ENCODE data around the gene SEC23B. TPM values are rescaled to one million over a fixed set of nuclear protein-coding genes. Genes with fewer than 3 reads are reported as not detected.

The SEC23B gene
- total and polyA plus RNA-seq, 2 experiments from 2014 or later, result 27.2 to 66.6 TPM

DNA sequence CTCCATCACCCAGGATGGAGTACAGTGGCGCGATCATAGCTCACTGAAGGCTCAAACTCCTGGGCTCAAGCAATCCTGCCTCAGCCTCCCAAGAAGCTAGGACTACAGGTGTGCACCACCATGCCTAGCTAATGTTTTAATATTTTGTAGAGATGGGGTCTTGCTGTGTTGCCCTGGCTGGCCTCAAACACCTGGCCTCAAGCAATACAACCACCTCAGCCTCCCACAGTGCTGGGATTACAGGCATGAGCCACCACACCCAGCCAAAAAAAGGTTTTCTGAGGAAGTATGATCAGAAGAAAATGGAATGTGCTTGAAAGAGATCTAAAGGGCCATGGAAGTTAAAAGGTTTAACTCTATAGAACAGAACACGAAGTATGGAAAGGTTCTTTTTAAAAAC lies 19.4 kb upstream of the SEC23B start:
- Histone ChIP-seq H3K9me2 (ENCODE audit: insufficient read depth) (no peaks in the 10 kb centered on the region), H3K36me3 (ENCODE audit: insufficient read depth) (peaks cover 34% of the 10 kb centered on the region), H2AFZ (no peak overlapping the region), H3K79me2 (replicated peaks; ENCODE audit: insufficient read depth) (no peaks in the 10 kb centered on the region), H3K27ac (ENCODE audit: low read depth) (no peak overlapping the region), H4K20me1 (replicated peaks; ENCODE audit: insufficient read depth) (peaks cover 5% of the 10 kb centered on the region; the same call in 1 of the 2 replicates), H3K27me3 (ENCODE audit: insufficient read depth) (no peaks in the 10 kb centered on the region), H3K4me2 (no peak overlapping the region), H3F3A (replicated peaks; ENCODE audit: low read depth) (no peaks in the 10 kb centered on the region), H3K4me1 (ENCODE audit: insufficient read depth) (no peaks in the 10 kb centered on the region), H3K4me3 (no peak overlapping the region)
- no peak for DNase-seq (ENCODE audit: low spot score)
- Mint-ChIP-seq H3K4me3 (no peak overlapping the region), H3K4me1 (no peaks in the 10 kb centered on the region), H3K9me3 (no peaks in the 10 kb centered on the region), H3K27me3 (ENCODE audit: insufficient read depth, low read depth, poor library complexity) (no peaks in the 10 kb centered on the region), H3K36me3 (ENCODE audit: low read depth) (peaks cover 37% of the 10 kb centered on the region), H3K27ac (no peak overlapping the region)
- no peak for TF ChIP-seq EZH2 (IDR thresholded peaks at IDR 0.05; ENCODE audit: low read depth, unreplicated experiment)
- TF ChIP-seq, protein P1, sequence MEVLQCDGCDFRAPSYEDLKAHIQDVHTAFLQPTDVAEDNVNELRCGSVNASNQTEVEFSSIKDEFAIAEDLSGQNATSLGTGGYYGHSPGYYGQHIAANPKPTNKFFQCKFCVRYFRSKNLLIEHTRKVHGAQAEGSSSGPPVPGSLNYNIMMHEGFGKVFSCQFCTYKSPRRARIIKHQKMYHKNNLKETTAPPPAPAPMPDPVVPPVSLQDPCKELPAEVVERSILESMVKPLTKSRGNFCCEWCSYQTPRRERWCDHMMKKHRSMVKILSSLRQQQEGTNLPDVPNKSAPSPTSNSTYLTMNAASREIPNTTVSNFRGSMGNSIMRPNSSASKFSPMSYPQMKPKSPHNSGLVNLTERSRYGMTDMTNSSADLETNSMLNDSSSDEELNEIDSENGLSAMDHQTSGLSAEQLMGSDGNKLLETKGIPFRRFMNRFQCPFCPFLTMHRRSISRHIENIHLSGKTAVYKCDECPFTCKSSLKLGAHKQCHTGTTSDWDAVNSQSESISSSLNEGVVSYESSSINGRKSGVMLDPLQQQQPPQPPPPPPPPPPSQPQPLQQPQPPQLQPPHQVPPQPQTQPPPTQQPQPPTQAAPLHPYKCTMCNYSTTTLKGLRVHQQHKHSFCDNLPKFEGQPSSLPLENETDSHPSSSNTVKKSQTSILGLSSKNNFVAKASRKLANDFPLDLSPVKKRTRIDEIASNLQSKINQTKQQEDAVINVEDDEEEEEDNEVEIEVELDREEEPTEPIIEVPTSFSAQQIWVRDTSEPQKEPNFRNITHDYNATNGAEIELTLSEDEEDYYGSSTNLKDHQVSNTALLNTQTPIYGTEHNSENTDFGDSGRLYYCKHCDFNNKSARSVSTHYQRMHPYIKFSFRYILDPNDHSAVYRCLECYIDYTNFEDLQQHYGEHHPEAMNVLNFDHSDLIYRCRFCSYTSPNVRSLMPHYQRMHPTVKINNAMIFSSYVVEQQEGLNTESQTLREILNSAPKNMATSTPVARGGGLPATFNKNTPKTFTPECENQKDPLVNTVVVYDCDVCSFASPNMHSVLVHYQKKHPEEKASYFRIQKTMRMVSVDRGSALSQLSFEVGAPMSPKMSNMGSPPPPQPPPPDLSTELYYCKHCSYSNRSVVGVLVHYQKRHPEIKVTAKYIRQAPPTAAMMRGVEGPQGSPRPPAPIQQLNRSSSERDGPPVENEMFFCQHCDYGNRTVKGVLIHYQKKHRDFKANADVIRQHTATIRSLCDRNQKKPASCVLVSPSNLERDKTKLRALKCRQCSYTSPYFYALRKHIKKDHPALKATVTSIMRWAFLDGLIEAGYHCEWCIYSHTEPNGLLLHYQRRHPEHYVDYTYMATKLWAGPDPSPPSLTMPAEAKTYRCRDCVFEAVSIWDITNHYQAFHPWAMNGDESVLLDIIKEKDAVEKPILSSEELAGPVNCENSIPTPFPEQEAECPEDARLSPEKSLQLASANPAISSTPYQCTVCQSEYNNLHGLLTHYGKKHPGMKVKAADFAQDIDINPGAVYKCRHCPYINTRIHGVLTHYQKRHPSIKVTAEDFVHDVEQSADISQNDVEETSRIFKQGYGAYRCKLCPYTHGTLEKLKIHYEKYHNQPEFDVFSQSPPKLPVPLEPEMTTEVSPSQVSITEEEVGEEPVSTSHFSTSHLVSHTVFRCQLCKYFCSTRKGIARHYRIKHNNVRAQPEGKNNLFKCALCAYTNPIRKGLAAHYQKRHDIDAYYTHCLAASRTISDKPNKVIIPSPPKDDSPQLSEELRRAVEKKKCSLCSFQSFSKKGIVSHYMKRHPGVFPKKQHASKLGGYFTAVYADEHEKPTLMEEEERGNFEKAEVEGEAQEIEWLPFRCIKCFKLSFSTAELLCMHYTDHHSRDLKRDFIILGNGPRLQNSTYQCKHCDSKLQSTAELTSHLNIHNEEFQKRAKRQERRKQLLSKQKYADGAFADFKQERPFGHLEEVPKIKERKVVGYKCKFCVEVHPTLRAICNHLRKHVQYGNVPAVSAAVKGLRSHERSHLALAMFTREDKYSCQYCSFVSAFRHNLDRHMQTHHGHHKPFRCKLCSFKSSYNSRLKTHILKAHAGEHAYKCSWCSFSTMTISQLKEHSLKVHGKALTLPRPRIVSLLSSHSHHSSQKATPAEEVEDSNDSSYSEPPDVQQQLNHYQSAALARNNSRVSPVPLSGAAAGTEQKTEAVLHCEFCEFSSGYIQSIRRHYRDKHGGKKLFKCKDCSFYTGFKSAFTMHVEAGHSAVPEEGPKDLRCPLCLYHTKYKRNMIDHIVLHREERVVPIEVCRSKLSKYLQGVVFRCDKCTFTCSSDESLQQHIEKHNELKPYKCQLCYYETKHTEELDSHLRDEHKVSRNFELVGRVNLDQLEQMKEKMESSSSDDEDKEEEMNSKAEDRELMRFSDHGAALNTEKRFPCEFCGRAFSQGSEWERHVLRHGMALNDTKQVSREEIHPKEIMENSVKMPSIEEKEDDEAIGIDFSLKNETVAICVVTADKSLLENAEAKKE (CRISPR knock-in tag; IDR thresholded peaks at IDR 0.05), result no peak
- TF ChIP-seq, protein P2, sequence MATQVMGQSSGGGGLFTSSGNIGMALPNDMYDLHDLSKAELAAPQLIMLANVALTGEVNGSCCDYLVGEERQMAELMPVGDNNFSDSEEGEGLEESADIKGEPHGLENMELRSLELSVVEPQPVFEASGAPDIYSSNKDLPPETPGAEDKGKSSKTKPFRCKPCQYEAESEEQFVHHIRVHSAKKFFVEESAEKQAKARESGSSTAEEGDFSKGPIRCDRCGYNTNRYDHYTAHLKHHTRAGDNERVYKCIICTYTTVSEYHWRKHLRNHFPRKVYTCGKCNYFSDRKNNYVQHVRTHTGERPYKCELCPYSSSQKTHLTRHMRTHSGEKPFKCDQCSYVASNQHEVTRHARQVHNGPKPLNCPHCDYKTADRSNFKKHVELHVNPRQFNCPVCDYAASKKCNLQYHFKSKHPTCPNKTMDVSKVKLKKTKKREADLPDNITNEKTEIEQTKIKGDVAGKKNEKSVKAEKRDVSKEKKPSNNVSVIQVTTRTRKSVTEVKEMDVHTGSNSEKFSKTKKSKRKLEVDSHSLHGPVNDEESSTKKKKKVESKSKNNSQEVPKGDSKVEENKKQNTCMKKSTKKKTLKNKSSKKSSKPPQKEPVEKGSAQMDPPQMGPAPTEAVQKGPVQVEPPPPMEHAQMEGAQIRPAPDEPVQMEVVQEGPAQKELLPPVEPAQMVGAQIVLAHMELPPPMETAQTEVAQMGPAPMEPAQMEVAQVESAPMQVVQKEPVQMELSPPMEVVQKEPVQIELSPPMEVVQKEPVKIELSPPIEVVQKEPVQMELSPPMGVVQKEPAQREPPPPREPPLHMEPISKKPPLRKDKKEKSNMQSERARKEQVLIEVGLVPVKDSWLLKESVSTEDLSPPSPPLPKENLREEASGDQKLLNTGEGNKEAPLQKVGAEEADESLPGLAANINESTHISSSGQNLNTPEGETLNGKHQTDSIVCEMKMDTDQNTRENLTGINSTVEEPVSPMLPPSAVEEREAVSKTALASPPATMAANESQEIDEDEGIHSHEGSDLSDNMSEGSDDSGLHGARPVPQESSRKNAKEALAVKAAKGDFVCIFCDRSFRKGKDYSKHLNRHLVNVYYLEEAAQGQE (IDR thresholded peaks at IDR 0.05; ENCODE audit: unreplicated experiment), result no peak
- TF ChIP-seq CREB1 (CRISPR knock-in tag; IDR thresholded peaks at IDR 0.05; ENCODE audit: low read depth), result no peak
- TF ChIP-seq, protein P3, sequence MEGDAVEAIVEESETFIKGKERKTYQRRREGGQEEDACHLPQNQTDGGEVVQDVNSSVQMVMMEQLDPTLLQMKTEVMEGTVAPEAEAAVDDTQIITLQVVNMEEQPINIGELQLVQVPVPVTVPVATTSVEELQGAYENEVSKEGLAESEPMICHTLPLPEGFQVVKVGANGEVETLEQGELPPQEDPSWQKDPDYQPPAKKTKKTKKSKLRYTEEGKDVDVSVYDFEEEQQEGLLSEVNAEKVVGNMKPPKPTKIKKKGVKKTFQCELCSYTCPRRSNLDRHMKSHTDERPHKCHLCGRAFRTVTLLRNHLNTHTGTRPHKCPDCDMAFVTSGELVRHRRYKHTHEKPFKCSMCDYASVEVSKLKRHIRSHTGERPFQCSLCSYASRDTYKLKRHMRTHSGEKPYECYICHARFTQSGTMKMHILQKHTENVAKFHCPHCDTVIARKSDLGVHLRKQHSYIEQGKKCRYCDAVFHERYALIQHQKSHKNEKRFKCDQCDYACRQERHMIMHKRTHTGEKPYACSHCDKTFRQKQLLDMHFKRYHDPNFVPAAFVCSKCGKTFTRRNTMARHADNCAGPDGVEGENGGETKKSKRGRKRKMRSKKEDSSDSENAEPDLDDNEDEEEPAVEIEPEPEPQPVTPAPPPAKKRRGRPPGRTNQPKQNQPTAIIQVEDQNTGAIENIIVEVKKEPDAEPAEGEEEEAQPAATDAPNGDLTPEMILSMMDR (conservative IDR thresholded peaks at IDR 0.05; ENCODE audit: low read depth in 2 of 2), result no peak
- TF ChIP-seq STAT1 (IDR thresholded peaks at IDR 0.05; ENCODE audit: unreplicated experiment), result no peak
- no peak for TF ChIP-seq NANOG (IDR thresholded peaks at IDR 0.05; ENCODE audit: borderline replicate concordance)
- no peak for TF ChIP-seq EZH2phosphoT487 (IDR thresholded peaks at IDR 0.05; ENCODE audit: unreplicated experiment)
- TF ChIP-seq ZNF114 (CRISPR knock-in tag; IDR thresholded peaks at IDR 0.05), result no peak
- TF ChIP-seq, protein P4, sequence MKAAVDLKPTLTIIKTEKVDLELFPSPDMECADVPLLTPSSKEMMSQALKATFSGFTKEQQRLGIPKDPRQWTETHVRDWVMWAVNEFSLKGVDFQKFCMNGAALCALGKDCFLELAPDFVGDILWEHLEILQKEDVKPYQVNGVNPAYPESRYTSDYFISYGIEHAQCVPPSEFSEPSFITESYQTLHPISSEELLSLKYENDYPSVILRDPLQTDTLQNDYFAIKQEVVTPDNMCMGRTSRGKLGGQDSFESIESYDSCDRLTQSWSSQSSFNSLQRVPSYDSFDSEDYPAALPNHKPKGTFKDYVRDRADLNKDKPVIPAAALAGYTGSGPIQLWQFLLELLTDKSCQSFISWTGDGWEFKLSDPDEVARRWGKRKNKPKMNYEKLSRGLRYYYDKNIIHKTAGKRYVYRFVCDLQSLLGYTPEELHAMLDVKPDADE (IDR thresholded peaks at IDR 0.05), result no peak
- no peak for TF ChIP-seq POLR2AphosphoS5 (IDR thresholded peaks at IDR 0.05; ENCODE audit: low read depth)
- no peak for TF ChIP-seq JUNB (IDR thresholded peaks at IDR 0.05; ENCODE audit: unreplicated experiment)
- TF ChIP-seq ZNF331 (CRISPR knock-in tag; IDR thresholded peaks at IDR 0.05; ENCODE audit: low read depth), result no peak
- no peak for ATAC-seq

Data from GM23338 (cell line).